ENCODE results near the gene UPP2. TPM values are rescaled to one million over a fixed set of nuclear protein-coding genes. Genes with fewer than 3 reads are reported as not detected.

UPP2 gene
- total RNA-seq, 2 experiments from 2014 or later, result not detected

DNA sequence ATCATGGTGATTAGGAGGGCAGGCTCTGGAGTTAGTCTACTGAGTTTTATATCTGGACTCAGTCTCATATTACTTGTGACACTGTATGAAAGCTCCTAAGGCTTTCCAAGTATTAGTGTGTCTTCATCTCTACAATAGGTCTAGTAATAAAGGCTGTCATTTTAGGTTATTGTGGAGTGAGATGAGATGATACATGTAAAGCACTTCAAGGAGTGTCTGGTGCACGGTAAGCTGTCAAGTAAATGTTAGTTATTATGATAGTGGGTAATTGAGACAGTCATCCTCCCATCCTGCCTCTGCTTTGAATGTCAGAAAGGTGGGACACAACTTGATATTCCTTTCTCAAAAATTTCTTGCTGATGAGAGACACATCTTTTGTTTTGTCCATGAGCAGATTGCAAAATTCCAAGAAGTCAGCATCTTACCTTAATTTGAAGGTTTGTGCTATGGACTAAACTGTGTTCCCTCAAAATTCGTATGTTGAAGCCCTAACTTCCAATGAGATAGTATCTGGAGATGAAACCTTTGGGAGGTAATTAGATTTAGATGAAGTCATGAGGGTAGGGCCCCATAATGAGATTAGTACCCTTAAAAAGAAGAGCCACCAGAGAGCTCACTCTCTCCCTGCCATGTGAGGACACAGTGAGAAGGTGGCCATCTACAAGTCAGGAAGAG, 41.4 kb upstream of the UPP2 start:
- H3K9me2 ChIP-seq (ENCODE audit: insufficient read depth, low read length), result no peaks in the 10 kb centered on the region
- no peaks in the 10 kb centered on the region for H3K9me3 ChIP-seq (ENCODE audit: low read length)
- H3K4me3 ChIP-seq (ENCODE audit: low read depth, low read length, poor library complexity, severe bottlenecking), result no peak overlapping the region
- H3K27ac ChIP-seq (ENCODE audit: low read depth, low read length, poor library complexity, severe bottlenecking), result no peak overlapping the region
- no peak for TF ChIP-seq EZH2phosphoT487 (IDR thresholded peaks at IDR 0.05; ENCODE audit: borderline replicate concordance, low read depth, low read length)
- BruUV-seq (replicated peaks), result no TSS peak
- no peak overlapping the region for H3K4me2 ChIP-seq (ENCODE audit: low read length)
- POLR2A ChIA-PET, result no interaction called here
- intact Hi-C loops (cut with micrococcal nuclease; ENCODE audit: unreplicated experiment), result no loop called here
- no peaks in the 10 kb centered on the region for H3K79me2 ChIP-seq (ENCODE audit: insufficient read depth, low read depth, low read length)
- CTCF ChIA-PET (ENCODE audit: unreplicated experiment), result no interaction called here
- no peak overlapping the region for H2AFZ ChIP-seq (ENCODE audit: low read length)
- DNase-seq (ENCODE audit: low spot score), result no peak
- H3K4me1 ChIP-seq (ENCODE audit: insufficient read depth, low read length, poor library complexity, severe bottlenecking), result no peaks in the 10 kb centered on the region
- H3K36me3 ChIP-seq (ENCODE audit: insufficient read depth, low read length), result no peaks in the 10 kb centered on the region
- no peaks in the 10 kb centered on the region for H4K20me1 ChIP-seq (ENCODE audit: insufficient read depth, low read length)

DNA sequence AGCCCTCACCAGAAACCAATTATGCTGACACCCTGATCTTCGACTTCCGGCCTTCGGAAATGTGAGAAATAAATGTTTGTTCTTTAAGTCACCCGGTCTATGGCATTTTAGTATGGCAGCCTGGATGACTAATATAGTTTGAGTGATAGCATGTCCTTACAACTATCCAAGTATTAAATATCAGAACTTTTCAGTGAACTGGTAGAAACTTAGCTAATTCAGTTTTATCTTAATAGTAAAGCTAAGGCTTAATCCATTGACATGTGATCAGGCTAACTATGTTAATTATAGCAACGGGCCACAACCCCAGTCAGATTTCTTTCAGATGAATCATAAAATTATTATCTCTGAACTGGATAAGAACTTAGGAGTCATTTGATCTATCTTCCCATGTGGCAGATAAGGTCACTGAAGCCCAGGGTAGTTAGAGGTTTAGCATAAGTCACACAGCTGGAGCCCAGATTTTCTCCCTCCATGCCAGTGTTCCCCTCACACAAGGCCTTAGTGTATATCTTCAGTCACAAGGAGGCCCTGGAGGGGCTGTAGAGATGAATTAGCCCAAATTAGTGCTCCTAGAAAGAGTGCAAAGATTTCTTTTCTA, 40.7 kb upstream of the UPP2 start:
- no peaks in the 10 kb centered on the region for H3K4me1 ChIP-seq (ENCODE audit: insufficient read depth, low read length, poor library complexity, severe bottlenecking)
- no peak overlapping the region for H3K4me2 ChIP-seq (ENCODE audit: low read length)
- POLR2A ChIA-PET, result no interaction called here
- H3K27ac ChIP-seq (ENCODE audit: low read depth, low read length, poor library complexity, severe bottlenecking), result no peak overlapping the region
- no peak for TF ChIP-seq EZH2phosphoT487 (IDR thresholded peaks at IDR 0.05; ENCODE audit: borderline replicate concordance, low read depth, low read length)
- TF ChIP-seq, protein P1, sequence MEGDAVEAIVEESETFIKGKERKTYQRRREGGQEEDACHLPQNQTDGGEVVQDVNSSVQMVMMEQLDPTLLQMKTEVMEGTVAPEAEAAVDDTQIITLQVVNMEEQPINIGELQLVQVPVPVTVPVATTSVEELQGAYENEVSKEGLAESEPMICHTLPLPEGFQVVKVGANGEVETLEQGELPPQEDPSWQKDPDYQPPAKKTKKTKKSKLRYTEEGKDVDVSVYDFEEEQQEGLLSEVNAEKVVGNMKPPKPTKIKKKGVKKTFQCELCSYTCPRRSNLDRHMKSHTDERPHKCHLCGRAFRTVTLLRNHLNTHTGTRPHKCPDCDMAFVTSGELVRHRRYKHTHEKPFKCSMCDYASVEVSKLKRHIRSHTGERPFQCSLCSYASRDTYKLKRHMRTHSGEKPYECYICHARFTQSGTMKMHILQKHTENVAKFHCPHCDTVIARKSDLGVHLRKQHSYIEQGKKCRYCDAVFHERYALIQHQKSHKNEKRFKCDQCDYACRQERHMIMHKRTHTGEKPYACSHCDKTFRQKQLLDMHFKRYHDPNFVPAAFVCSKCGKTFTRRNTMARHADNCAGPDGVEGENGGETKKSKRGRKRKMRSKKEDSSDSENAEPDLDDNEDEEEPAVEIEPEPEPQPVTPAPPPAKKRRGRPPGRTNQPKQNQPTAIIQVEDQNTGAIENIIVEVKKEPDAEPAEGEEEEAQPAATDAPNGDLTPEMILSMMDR (conservative IDR thresholded peaks at IDR 0.05; ENCODE audit: low read length), result no peak
- no peaks in the 10 kb centered on the region for H4K20me1 ChIP-seq (ENCODE audit: insufficient read depth, low read length)
- H2AFZ ChIP-seq (ENCODE audit: low read length), result no peak overlapping the region
- H3K4me3 ChIP-seq (ENCODE audit: low read depth, low read length, poor library complexity, severe bottlenecking), result no peak overlapping the region
- H3K9me3 ChIP-seq (ENCODE audit: low read length), result no peaks in the 10 kb centered on the region
- no peaks in the 10 kb centered on the region for H3K9me2 ChIP-seq (ENCODE audit: insufficient read depth, low read length)
- no peak for DNase-seq (ENCODE audit: low spot score)
- H3K79me2 ChIP-seq (ENCODE audit: insufficient read depth, low read depth, low read length), result no peaks in the 10 kb centered on the region
- no peaks in the 10 kb centered on the region for H3K36me3 ChIP-seq (ENCODE audit: insufficient read depth, low read length)
- intact Hi-C loops (cut with micrococcal nuclease; ENCODE audit: unreplicated experiment), result no loop called here
- no TSS peak for BruUV-seq (replicated peaks)
- CTCF ChIA-PET (ENCODE audit: unreplicated experiment), result no interaction called here

- no peak for DNase-seq (ENCODE audit: low spot score)
- H3K4me3 ChIP-seq (ENCODE audit: low read depth, low read length, poor library complexity, severe bottlenecking), result no peak overlapping the region
- H3K27ac ChIP-seq (ENCODE audit: low read depth, low read length, poor library complexity, severe bottlenecking), result no peak overlapping the region
- ChIA-PET POLR2A (interaction anchor here (0.6 kb wide), 1 partner anchor 1877 kb away, joined by 3 read pairs; no protein-coding TSS in a partner anchor), CTCF (ENCODE audit: unreplicated experiment) (no interaction called here)
- H3K9me2 ChIP-seq (ENCODE audit: insufficient read depth, low read length), result no peaks in the 10 kb centered on the region
- H2AFZ ChIP-seq (ENCODE audit: low read length), result no peak overlapping the region
- no peaks in the 10 kb centered on the region for H3K79me2 ChIP-seq (ENCODE audit: insufficient read depth, low read depth, low read length)
- H3K4me2 ChIP-seq (ENCODE audit: low read length), result no peak overlapping the region
- no TSS peak for BruUV-seq (replicated peaks)
- no peaks in the 10 kb centered on the region for H4K20me1 ChIP-seq (ENCODE audit: insufficient read depth, low read length)
- H3K4me1 ChIP-seq (ENCODE audit: insufficient read depth, low read length, poor library complexity, severe bottlenecking), result no peaks in the 10 kb centered on the region
- TF ChIP-seq, protein P1 (conservative IDR thresholded peaks at IDR 0.05; ENCODE audit: low read length), result no peak
- TF ChIP-seq EZH2phosphoT487 (IDR thresholded peaks at IDR 0.05; ENCODE audit: borderline replicate concordance, low read depth, low read length), result no peak
- intact Hi-C loops (cut with micrococcal nuclease; ENCODE audit: unreplicated experiment), result no loop called here
- H3K9me3 ChIP-seq (ENCODE audit: low read length), result no peaks in the 10 kb centered on the region
- H3K36me3 ChIP-seq (ENCODE audit: insufficient read depth, low read length), result no peaks in the 10 kb centered on the region
Observed at GRCh38 chr2:158061763-158062162, 39.9 kb upstream of the UPP2 start.

Measured in OCI-LY7 (cell line).